ENCODE measurements around the gene RNF121. TPM values are rescaled to one million over a fixed set of nuclear protein-coding genes. Genes with fewer than 3 reads are reported as not detected.

RNF121 gene
- total and polyA plus RNA-seq, 2 of the 13 experiments (the other 11 are each of a cell fraction or from before 2014, with no cell fraction given), result 28.6 to 44.3 TPM

- TF ChIP-seq ZNF782 (CRISPR knock-in tag; IDR thresholded peaks at IDR 0.05; ENCODE audit: borderline replicate concordance), result no peak
- no peak for TF ChIP-seq ZNF138 (CRISPR knock-in tag; IDR thresholded peaks at IDR 0.05; ENCODE audit: low read depth)
- no peak for TF ChIP-seq ZNF484 (CRISPR knock-in tag; IDR thresholded peaks at IDR 0.05; ENCODE audit: borderline replicate concordance, low read depth)
- no peak for TF ChIP-seq ZFP91 (CRISPR knock-in tag; IDR thresholded peaks at IDR 0.05; ENCODE audit: borderline replicate concordance)
- TF ChIP-seq TIGD3 (CRISPR knock-in tag; IDR thresholded peaks at IDR 0.05; ENCODE audit: borderline replicate concordance), result no peak
- no peak for TF ChIP-seq TP53 (CRISPR knock-in tag; conservative IDR thresholded peaks at IDR 0.05)
- TF ChIP-seq FOXK2 (IDR thresholded peaks at IDR 0.05), result peak; percentile 79
- no peak for TF ChIP-seq ZNF589 (CRISPR knock-in tag; conservative IDR thresholded peaks at IDR 0.05)
- no peak for TF ChIP-seq RAD21 (CRISPR knock-in tag; IDR thresholded peaks at IDR 0.05)
- peak; percentile 55; the same call in 1 of the 2 replicates for TF ChIP-seq PHF21A (CRISPR knock-in tag; IDR thresholded peaks at IDR 0.05)
- no peak for TF ChIP-seq ZUFSP (CRISPR knock-in tag; IDR thresholded peaks at IDR 0.05; ENCODE audit: borderline replicate concordance)
- no peak for TF ChIP-seq ZNF761 (CRISPR knock-in tag; conservative IDR thresholded peaks at IDR 0.05)
- TF ChIP-seq HNRNPH1 (optimal IDR thresholded peaks at IDR 0.05; ENCODE audit: low read depth, low read length), result no peak
- TF ChIP-seq SUZ12 (IDR thresholded peaks at IDR 0.05; ENCODE audit: low read depth, low read length), result no peak
- TF ChIP-seq KDM1A (CRISPR knock-in tag; IDR thresholded peaks at IDR 0.05), result no peak
- no peak for TF ChIP-seq SNAPC4 (CRISPR knock-in tag; IDR thresholded peaks at IDR 0.05)
- TF ChIP-seq TCF7L2 (IDR thresholded peaks at IDR 0.05; ENCODE audit: low read depth, low read length), result no peak
- no peak for TF ChIP-seq IKZF1 (IDR thresholded peaks at IDR 0.05)
Measured at GRCh38 chr11:71947498-71947897, 18.7 kb downstream of the RNF121 start (continued).

Measured in HepG2 (cell line).